Measurements from ENCODE around the gene PAQR4.

PAQR4 gene

GRCh38 chr16:3012828-3013420 lies 43.8 kb downstream of the PAQR4 start, which contains the start of gene CLDN9:
Gene CLDN9 (plus strand): TSS chr16:3012923. CDS start chr16:3013363, 440 bp downstream.
- Histone ChIP-seq H3F3A (ENCODE audit: insufficient read depth, low read length) (no peaks in the 10 kb centered on the region), H3K36me3 (ENCODE audit: insufficient read depth, low read length) (no peaks in the 10 kb centered on the region), H3K4me3 (ENCODE audit: low read depth, low read length, poor library complexity, severe bottlenecking) (no peak within 1 kb of the TSS), H3K4me1 (ENCODE audit: insufficient read depth, low read length, severe bottlenecking) (peaks cover 2% of the 10 kb centered on the region), H3K4me2 (ENCODE audit: low read length) (no peak within 1 kb of the TSS), H3K9me3 (ENCODE audit: low read length) (no peaks in the 10 kb centered on the region), H3K9me2 (ENCODE audit: low read depth, low read length) (no peaks in the 10 kb centered on the region), H2AFZ (ENCODE audit: low read length) (no peak within 1 kb of the TSS), H3K79me2 (ENCODE audit: insufficient read depth, low read length) (no peaks in the 10 kb centered on the region), H4K20me1 (ENCODE audit: insufficient read depth, low read length) (no peaks in the 10 kb centered on the region), H3K27me3 (ENCODE audit: insufficient read depth, low read length) (peaks cover 28% of the 10 kb centered on the region), H3K9ac (ENCODE audit: low read length) (no peak within 1 kb of the TSS), H3K27ac (ENCODE audit: low read depth, low read length, poor library complexity, severe bottlenecking) (no peak within 1 kb of the TSS)
- no peak for TF ChIP-seq EZH2 (IDR thresholded peaks at IDR 0.05; ENCODE audit: borderline replicate concordance, low read length)

GRCh38 chr16:3013491-3013951 lies 44.4 kb downstream of the PAQR4 start:
- Histone ChIP-seq H3K27ac (ENCODE audit: low read depth, low read length, poor library complexity, severe bottlenecking) (no peak overlapping the region), H3K9me3 (ENCODE audit: low read length) (no peaks in the 10 kb centered on the region), H2AFZ (ENCODE audit: low read length) (no peak overlapping the region), H3K4me1 (ENCODE audit: insufficient read depth, low read length, severe bottlenecking) (peaks cover 8% of the 10 kb centered on the region), H3K4me3 (ENCODE audit: low read depth, low read length, poor library complexity, severe bottlenecking) (no peak overlapping the region), H3K9me2 (ENCODE audit: low read depth, low read length) (no peaks in the 10 kb centered on the region), H3F3A (ENCODE audit: insufficient read depth, low read length) (no peaks in the 10 kb centered on the region), H3K36me3 (ENCODE audit: insufficient read depth, low read length) (no peaks in the 10 kb centered on the region), H4K20me1 (ENCODE audit: insufficient read depth, low read length) (no peaks in the 10 kb centered on the region), H3K79me2 (ENCODE audit: insufficient read depth, low read length) (no peaks in the 10 kb centered on the region), H3K9ac (ENCODE audit: low read length) (no peak overlapping the region), H3K27me3 (ENCODE audit: insufficient read depth, low read length) (peaks cover 22% of the 10 kb centered on the region), H3K4me2 (ENCODE audit: low read length) (no peak overlapping the region)
- TF ChIP-seq EZH2 (IDR thresholded peaks at IDR 0.05; ENCODE audit: borderline replicate concordance, low read length) (no peak), CTCF (IDR thresholded peaks at IDR 0.05; ENCODE audit: low read length) (no peak)

- Histone ChIP-seq H2AFZ (ENCODE audit: low read length) (no peak overlapping the region), H3K36me3 (ENCODE audit: insufficient read depth, low read length) (no peaks in the 10 kb centered on the region), H3K27me3 (ENCODE audit: insufficient read depth, low read length) (peaks cover 19% of the 10 kb centered on the region), H3K27ac (ENCODE audit: low read depth, low read length, poor library complexity, severe bottlenecking) (no peak overlapping the region), H3K79me2 (ENCODE audit: insufficient read depth, low read length) (no peaks in the 10 kb centered on the region), H3K4me1 (ENCODE audit: insufficient read depth, low read length, severe bottlenecking) (peaks cover 10% of the 10 kb centered on the region), H3F3A (ENCODE audit: insufficient read depth, low read length) (no peaks in the 10 kb centered on the region), H3K4me2 (ENCODE audit: low read length) (no peak overlapping the region), H3K4me3 (ENCODE audit: low read depth, low read length, poor library complexity, severe bottlenecking) (no peak overlapping the region), H3K9me2 (ENCODE audit: low read depth, low read length) (no peaks in the 10 kb centered on the region), H3K9me3 (ENCODE audit: low read length) (no peaks in the 10 kb centered on the region), H4K20me1 (ENCODE audit: insufficient read depth, low read length) (no peaks in the 10 kb centered on the region), H3K9ac (ENCODE audit: low read length) (no peak overlapping the region)
- TF ChIP-seq EZH2 (IDR thresholded peaks at IDR 0.05; ENCODE audit: borderline replicate concordance, low read length): no peak
- no peak for TF ChIP-seq CTCF (IDR thresholded peaks at IDR 0.05; ENCODE audit: low read length)
Observed at GRCh38 chr16:3013998-3014690, 45.0 kb downstream of the PAQR4 start.

Measured in OCI-LY1 (cell line).